ENCODE results near the gene AKAP6. TPM values are rescaled to one million over a fixed set of nuclear protein-coding genes. Genes with fewer than 3 reads are reported as not detected.

Gene AKAP6
- total RNA-seq, 4 donors from 2014 or later, result 2.0 to 11.0 (median 4.2) TPM

DNA sequence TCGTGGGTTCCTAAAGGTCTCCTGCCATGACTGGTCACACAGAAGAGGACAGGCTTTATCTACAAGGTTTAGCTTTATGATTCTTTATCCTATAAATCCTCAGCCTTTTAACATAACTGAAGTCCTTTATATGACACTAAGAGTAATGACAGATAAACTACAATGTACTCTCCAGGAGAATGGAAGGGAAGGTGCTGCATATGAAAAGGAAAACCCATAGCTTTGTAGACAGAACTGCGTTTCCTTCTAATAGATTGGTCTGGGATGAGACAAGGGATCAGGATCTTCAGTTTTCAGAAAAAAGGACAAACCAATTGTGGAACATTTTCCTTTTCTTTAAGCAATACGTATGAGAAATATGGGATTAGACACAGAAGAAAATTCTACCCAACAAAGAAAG is 408.5 kb downstream of the AKAP6 start:
- Histone ChIP-seq H3K4me1 (no peaks in the 10 kb centered on the region), H3K4me3 (no peak overlapping the region), H3K36me3 (no peaks in the 10 kb centered on the region), H3K9me3 (no peaks in the 10 kb centered on the region), H3K27me3 (no peaks in the 10 kb centered on the region), H3K27ac (no peak overlapping the region)
- 92% methylated on average over 3 of the region's 3 CpGs for WGBS
- TF ChIP-seq POLR2A (IDR thresholded peaks at IDR 0.05), result no peak
- no peak for TF ChIP-seq EP300 (IDR thresholded peaks at IDR 0.05)
- no peak for TF ChIP-seq CTCF (IDR thresholded peaks at IDR 0.05)
- TF ChIP-seq POLR2AphosphoS5 (IDR thresholded peaks at IDR 0.05), result no peak
- DNase-seq (ENCODE audit: low spot score in 2 of 2), result no peak

DNA sequence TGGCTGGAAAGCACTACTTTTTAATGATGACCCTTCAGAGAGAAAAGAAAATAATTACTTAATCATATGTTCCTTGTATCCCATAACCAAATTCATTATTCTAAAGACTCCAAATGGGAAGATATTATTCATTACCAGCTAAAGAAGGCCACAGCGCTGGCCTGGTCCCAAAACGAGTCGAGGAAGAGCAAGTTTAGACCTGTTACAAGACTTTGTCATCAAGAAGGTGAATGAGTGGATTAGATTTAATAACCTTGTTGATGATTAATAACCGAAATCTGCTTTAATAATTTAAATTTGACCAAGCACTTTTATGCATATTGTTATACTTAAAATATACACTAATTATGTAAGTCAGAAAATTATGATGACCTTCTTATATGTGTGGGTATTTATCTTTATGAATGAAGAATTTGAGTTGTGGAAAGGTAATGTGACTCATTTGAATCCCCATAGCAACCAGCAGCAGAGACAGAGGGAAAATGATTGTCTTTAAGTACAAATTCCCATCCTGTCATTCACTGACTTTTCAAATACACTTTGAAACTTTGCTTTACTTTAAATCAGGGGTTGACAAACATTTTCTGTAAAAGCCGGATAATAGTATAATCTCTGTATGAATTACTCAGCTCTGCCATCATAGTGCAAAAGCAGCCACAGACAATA is 409.2 kb downstream of the AKAP6 start:
- Histone ChIP-seq H3K27me3 (no peaks in the 10 kb centered on the region), H3K4me3 (no peak overlapping the region), H3K4me1 (no peaks in the 10 kb centered on the region), H3K27ac (no peak overlapping the region), H3K36me3 (no peaks in the 10 kb centered on the region), H3K9me3 (no peaks in the 10 kb centered on the region)
- no peak for DNase-seq (ENCODE audit: low spot score in 2 of 2)
- WGBS, result 71% methylated on average over 5 of the region's 5 CpGs
- no peak for TF ChIP-seq EP300 (IDR thresholded peaks at IDR 0.05)
- TF ChIP-seq POLR2AphosphoS5 (IDR thresholded peaks at IDR 0.05), result no peak
- no peak for TF ChIP-seq CTCF (IDR thresholded peaks at IDR 0.05)
- TF ChIP-seq POLR2A (IDR thresholded peaks at IDR 0.05), result no peak

DNA sequence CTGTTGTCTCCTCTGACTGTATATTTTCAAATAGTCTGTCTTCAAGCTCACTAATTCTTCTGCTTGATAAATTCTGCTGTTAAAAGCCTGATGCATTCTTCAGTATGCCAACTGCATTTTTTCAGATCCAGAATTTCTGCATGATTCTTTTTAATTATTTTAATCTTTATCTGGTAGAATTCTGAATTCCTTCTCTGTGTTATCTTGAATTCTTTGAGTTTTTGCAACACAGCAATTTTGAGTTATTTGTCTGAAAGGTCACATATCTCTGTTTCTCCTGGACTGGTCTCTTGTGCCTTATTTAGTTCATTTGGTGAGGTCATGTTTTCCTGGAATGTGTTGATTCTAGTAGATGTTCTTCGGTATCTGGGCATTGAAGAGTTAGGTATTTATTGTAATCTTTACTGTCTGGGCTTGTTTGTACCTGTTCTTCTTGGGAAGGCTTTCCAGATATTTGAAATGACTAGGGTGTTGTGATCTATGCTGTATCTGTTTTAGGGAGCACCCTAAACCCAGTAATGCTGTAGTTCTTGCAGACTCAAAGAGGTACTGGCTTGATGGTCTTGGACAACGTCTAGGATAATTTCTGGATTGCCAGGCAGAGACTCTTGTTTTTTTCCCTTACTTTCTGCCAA is 415.8 kb downstream of the AKAP6 start:
- Histone ChIP-seq H3K4me1 (no peaks in the 10 kb centered on the region), H3K27ac (no peak overlapping the region), H3K9me3 (no peaks in the 10 kb centered on the region), H3K27me3 (no peaks in the 10 kb centered on the region), H3K36me3 (no peaks in the 10 kb centered on the region), H3K4me3 (no peak overlapping the region)
- DNase-seq (ENCODE audit: low spot score in 2 of 2), result no peak
- no peak for TF ChIP-seq EP300 (IDR thresholded peaks at IDR 0.05)
- no peak for TF ChIP-seq POLR2AphosphoS5 (IDR thresholded peaks at IDR 0.05)
- TF ChIP-seq CTCF (IDR thresholded peaks at IDR 0.05), result no peak
- no peak for TF ChIP-seq POLR2A (IDR thresholded peaks at IDR 0.05)
- 54% methylated on average over 2 of the region's 2 CpGs for WGBS

GRCh38 chr14:32754209-32754608 is 425.1 kb downstream of the AKAP6 start:
- Histone ChIP-seq H3K9me3 (no peaks in the 10 kb centered on the region), H3K27ac (no peak overlapping the region), H3K4me1 (no peaks in the 10 kb centered on the region), H3K36me3 (no peaks in the 10 kb centered on the region), H3K4me3 (no peak overlapping the region), H3K27me3 (no peaks in the 10 kb centered on the region)
- TF ChIP-seq POLR2A (IDR thresholded peaks at IDR 0.05) (no peak), CTCF (IDR thresholded peaks at IDR 0.05) (no peak), POLR2AphosphoS5 (IDR thresholded peaks at IDR 0.05) (no peak)
- 94% methylated on average over 1 of the region's 1 CpG for WGBS
- no peak for DNase-seq (ENCODE audit: low spot score in 2 of 2)

DNA sequence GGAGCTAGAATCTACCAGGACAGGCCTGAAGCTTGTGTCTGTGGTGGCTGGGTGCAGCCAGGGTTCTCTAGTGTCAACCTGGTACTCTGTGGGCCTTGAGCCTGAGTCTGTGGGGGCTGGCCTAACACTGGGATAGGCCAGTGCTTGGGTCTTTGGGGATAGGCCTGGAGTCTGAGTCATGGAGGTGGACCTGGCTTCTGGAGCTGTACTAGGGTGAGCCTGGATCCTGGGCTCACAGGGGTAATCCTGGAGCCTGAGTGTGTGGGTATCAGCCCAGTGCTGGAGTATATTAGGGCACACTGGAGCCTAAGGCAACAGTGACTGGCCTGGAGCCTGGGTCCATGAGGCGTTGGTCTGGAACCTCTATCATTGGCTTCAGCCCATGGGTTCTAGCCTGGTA is 427.1 kb downstream of the AKAP6 start:
- no peak for TF ChIP-seq POLR2AphosphoS5 (IDR thresholded peaks at IDR 0.05)
- TF ChIP-seq CTCF (IDR thresholded peaks at IDR 0.05), result no peak
- TF ChIP-seq POLR2A (IDR thresholded peaks at IDR 0.05), result no peak
- TF ChIP-seq EP300 (IDR thresholded peaks at IDR 0.05), result no peak
- Histone ChIP-seq H3K27ac (no peak overlapping the region), H3K4me3 (no peak overlapping the region), H3K9me3 (no peaks in the 10 kb centered on the region), H3K27me3 (no peaks in the 10 kb centered on the region), H3K36me3 (no peaks in the 10 kb centered on the region), H3K4me1 (no peaks in the 10 kb centered on the region)
- DNase-seq (ENCODE audit: low spot score in 2 of 2), result no peak
- no CpG with 5 or more reads among the region's 1 CpG for WGBS
